ENCODE results near the gene P2RY6. TPM values are rescaled to one million over a fixed set of nuclear protein-coding genes. Genes with fewer than 3 reads are reported as not detected.
"Not testable (repeated sequence)": the region's sequence is repeated elsewhere in the genome, so short reads cannot be mapped to it uniquely, and the experiment has no call there.

The P2RY6 gene
- total RNA-seq, 4 donors from 2014 or later = 1.8 to 2.8 (median 2.3) TPM

DNA sequence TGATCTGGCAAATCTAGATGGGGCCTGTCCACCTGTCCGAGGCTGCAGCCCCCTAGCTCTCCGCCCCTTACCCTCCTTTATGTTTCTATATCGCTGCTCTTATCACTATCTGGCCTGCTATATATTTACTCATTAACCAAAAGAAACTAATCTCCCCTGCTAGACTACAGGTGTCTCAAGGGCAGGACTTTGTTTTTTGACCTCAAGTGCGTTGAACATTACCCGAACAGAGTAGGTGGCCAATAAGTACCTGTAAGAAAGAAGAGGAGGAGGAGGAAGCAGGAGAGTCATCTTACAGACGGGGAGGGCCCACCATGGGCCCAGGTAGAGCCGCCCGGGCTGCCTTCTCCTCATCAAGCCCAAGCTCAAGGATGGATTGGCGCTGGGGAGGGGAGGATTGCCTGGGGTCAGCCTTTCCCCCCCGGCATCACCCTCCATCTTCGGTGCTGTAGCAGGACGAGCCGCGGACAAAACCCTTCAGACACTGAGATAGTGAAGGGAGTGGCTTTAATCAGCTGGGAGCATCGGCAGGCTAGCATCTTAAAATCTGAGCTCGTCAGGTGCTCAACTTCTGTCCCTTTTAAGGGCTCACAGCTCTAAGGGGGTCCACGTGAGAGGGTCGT, 1.2 kb upstream of the P2RY6 start:
- H3K9me3 ChIP-seq = no peaks in the 10 kb centered on the region
- WGBS, 2 donors (ENCODE audit: low coverage in 1 of 2) = 75 to 83% methylated on average over 6 to 12 of the region's 18 CpGs
- no peaks in the 10 kb centered on the region for H3K36me3 ChIP-seq
- H3K27ac ChIP-seq = no peak overlapping the region
- peaks cover 28% of the 10 kb centered on the region for H3K27me3 ChIP-seq
- TF ChIP-seq, protein P1, sequence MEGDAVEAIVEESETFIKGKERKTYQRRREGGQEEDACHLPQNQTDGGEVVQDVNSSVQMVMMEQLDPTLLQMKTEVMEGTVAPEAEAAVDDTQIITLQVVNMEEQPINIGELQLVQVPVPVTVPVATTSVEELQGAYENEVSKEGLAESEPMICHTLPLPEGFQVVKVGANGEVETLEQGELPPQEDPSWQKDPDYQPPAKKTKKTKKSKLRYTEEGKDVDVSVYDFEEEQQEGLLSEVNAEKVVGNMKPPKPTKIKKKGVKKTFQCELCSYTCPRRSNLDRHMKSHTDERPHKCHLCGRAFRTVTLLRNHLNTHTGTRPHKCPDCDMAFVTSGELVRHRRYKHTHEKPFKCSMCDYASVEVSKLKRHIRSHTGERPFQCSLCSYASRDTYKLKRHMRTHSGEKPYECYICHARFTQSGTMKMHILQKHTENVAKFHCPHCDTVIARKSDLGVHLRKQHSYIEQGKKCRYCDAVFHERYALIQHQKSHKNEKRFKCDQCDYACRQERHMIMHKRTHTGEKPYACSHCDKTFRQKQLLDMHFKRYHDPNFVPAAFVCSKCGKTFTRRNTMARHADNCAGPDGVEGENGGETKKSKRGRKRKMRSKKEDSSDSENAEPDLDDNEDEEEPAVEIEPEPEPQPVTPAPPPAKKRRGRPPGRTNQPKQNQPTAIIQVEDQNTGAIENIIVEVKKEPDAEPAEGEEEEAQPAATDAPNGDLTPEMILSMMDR (IDR thresholded peaks at IDR 0.05) = no peak
- TF ChIP-seq POLR2AphosphoS5 (IDR thresholded peaks at IDR 0.05) (no peak), EP300 (IDR thresholded peaks at IDR 0.05) (no peak)
- no peak for ATAC-seq
- H3K4me3 ChIP-seq = no peak overlapping the region
- peaks cover 0 to 6% (median 0%) of the 10 kb centered on the region in 3 donors for H3K4me1 ChIP-seq

DNA sequence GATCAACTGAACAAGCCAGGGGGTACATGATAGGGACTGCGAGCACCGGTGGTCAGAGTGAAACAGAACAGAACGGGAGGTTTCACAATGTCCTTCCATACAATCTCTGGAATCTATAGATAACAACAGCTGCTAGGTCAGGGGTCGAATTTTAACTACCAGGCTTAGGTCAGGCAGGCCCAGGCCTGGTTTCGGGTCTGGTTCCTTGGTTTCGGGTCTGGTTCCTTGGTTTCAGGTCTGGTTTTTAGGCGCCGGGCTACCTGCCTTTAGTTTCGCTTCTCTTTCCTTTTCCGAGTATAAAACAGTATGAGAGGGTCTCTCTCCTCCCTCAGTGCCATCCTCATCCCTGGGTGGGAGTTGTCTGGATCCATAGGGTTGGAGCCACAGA, 666 bp upstream of the P2RY6 start:
- H3K4me1 ChIP-seq, ATAC-seq, H3K4me3 ChIP-seq, H3K36me3 ChIP-seq, H3K9me3 ChIP-seq, H3K27ac ChIP-seq: not testable (repeated sequence)
- WGBS, 2 donors (ENCODE audit: low coverage in 1 of 2) = 91 to 94% methylated on average over 9 of the region's 10 CpGs
- peaks cover 23% of the 10 kb centered on the region for H3K27me3 ChIP-seq

DNA sequence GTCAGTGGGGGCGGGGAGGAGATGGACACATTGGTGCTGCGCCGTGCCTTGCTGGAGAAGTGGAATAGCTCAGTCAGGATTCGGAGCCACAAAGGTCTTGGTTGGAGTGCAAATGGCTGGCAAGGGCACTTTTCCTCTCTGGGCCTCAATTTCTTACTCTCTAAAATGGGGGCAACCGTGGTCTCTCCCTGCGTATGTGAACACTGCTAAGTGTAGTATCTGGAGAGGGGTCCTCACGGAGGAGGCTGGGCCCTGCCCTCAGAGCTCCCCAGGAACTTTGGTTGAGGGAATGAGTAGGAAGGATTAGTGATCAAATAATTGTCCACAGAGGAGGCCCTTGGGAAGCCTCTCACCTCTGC, 521 bp downstream of the P2RY6 start:
- Histone ChIP-seq H3K4me3 (peak overlapping the region in 1 of 2 donors; percentile 33), H3K27ac (no peak overlapping the region), H3K9me3 (no peaks in the 10 kb centered on the region), H3K4me1 (peaks cover 0 to 6% (median 0%) of the 10 kb centered on the region in 3 donors), H3K27me3 (peaks cover 19% of the 10 kb centered on the region), H3K36me3 (no peaks in the 10 kb centered on the region)
- WGBS, 2 donors (ENCODE audit: low coverage in 1 of 2) = 83 to 93% methylated on average over 2 to 5 of the region's 7 CpGs
- TF ChIP-seq POLR2AphosphoS5 (IDR thresholded peaks at IDR 0.05) = no peak
- TF ChIP-seq POLR2A (IDR thresholded peaks at IDR 0.05) = no peak
- no peak for ATAC-seq

DNA sequence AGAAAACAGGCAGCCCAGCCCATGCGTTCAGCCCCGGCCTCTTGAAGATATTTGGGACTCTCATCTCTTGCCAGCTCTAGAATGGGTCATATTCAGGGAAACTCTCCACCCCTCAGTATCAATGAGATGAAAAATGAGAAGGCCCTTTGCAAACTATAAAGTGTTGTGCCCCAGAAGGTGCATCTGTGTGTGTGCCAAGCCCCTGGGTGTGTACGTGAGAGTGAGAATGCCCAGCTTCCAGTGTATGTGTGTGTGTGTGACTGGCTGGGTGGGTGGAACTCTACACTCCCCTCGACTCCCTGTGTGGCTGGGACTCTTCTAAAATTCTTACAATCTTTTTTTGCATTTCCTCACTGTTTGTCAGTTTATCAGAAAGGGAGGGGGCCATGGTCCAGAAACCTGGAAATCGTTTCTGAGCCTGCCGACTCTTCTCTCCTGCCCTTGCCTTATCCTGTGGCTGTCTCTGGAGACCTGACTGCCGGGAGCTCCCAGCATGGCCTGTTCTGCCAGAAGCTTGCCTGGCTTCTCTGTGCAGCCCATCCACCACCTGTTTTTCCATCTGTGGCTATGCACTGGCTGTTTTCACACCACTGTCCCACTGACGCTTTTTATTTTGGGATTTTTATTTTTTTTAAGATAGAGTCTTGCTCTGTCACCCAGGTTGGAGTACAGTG, 1.2 kb downstream of the P2RY6 start:
- TF ChIP-seq POLR2A (IDR thresholded peaks at IDR 0.05) (no peak), EP300 (IDR thresholded peaks at IDR 0.05) (no peak), POLR2AphosphoS5 (IDR thresholded peaks at IDR 0.05) (no peak)
- TF ChIP-seq, protein P1 (IDR thresholded peaks at IDR 0.05) = no peak
- Histone ChIP-seq H3K4me3 (peak overlapping the region in 1 of 2 donors; percentile 33), H3K27me3 (peaks cover 12% of the 10 kb centered on the region), H3K27ac (no peak overlapping the region), H3K36me3 (no peaks in the 10 kb centered on the region), H3K9me3 (no peaks in the 10 kb centered on the region), H3K4me1 (peaks cover 0 to 6% (median 0%) of the 10 kb centered on the region in 3 donors)
- WGBS, 2 donors (ENCODE audit: low coverage in 1 of 2) = 33 to 53% methylated on average over 5 to 7 of the region's 8 CpGs
- no peak for ATAC-seq

DNA sequence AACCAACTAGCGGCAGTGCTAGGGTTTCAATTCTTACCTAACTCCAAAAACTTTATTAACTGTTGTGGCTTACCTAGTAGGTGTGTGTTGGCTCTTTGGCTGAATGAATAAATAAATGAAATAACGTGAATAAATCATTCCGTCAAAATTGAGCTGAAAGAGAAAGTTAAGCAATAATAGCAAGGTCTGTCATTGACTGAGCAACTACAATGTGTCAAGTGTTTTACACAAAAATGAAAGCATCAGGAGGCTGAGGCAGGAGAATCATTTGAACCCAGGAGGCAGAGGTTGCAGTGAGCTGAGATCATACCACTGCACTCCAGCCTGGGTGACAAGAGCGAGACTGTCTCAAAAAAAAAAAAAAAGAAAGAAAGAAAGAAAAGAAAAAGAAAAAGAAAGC, 2.1 kb downstream of the P2RY6 start:
- H3K27ac ChIP-seq, H3K27me3 ChIP-seq, H3K36me3 ChIP-seq, ATAC-seq, H3K9me3 ChIP-seq, H3K4me1 ChIP-seq: not testable (repeated sequence)
- WGBS, 2 donors (ENCODE audit: low coverage in 1 of 2) = 93 to 98% methylated on average over 3 to 4 of the region's 4 CpGs
- H3K4me3 ChIP-seq = peak overlapping the region in 1 of 2 donors; percentile 33

DNA sequence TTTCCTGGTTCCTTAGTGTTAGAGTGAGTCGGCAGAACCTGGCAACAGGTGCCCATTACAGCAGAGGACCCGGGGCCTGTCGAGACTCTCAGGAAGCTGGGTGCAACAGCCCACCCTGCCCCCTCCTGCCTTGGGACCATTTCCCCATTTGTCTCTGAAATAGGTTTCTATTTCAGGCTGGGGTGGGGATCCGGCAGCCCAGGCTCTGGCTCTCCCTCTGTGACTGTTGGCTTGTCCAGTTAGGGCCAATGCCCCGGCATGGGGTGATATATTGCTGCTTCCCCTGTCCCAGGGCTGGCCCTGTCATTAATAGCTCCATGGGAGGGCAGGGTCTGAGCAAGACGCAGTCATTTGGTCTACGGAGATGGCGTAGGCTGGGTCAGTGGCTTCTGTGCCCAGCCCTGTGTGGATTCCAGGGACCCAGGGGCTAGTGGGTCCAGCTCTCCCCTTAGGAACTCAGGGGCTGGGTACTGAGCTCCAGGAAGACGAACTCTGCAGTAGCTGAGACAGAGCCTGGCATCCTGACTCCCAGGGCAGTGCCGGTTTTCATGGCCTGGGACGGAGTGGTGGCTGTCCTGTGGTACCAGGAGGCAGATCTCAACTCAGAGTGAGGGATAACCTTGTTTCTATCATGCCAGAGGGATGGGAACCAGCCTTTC, 2.7 kb downstream of the P2RY6 start:
- Histone ChIP-seq H3K4me3 (peak overlapping the region in 1 of 2 donors; percentile 10), H3K36me3 (no peaks in the 10 kb centered on the region), H3K9me3 (no peaks in the 10 kb centered on the region), H3K27me3 (peaks cover 8% of the 10 kb centered on the region), H3K27ac (peak overlapping the region in 1 of 4 donors; percentile 31), H3K4me1 (no peaks in the 10 kb centered on the region)
- WGBS, 2 donors (ENCODE audit: low coverage in 1 of 2) = no CpG with 5 or more reads among the region's 11 CpGs
- ATAC-seq = peak; percentile 23
- TF ChIP-seq POLR2AphosphoS5 (IDR thresholded peaks at IDR 0.05) = no peak
- TF ChIP-seq EP300 (IDR thresholded peaks at IDR 0.05) = no peak
- TF ChIP-seq, protein P1 (IDR thresholded peaks at IDR 0.05) = no peak
- TF ChIP-seq POLR2A (IDR thresholded peaks at IDR 0.05) = no peak
